Right renal cortex interstitium (tissue), 3 donors: ENCODE data around the gene RANGAP1. TPM values are rescaled to one million over a fixed set of nuclear protein-coding genes. Genes with fewer than 3 reads are reported as not detected.
"Not testable (repeated sequence)": the region's sequence is repeated elsewhere in the genome, so short reads cannot be mapped to it uniquely, and the experiment has no call there.

Experiments
- DNase-seq, 3 donors: peaks; one replicate each; pipeline ENCODE4 v3.0.0-alpha.2; 2013; ENCODE audit warnings: low read depth in 3 of 3, low spot score in 2 of 3
- polyA plus RNA-seq, 3 donors: library from polyadenylated mRNA; unstranded; fragments of 120-200 nt; gene quantifications; one replicate each; pipeline ENCODE4 v1.2.1, GENCODE V29; 2013; ENCODE audit not compliant: insufficient read length in 3 of 3

The RANGAP1 gene
- polyA plus RNA-seq, 3 donors: 45.4 to 51.1 (median 47.1) TPM

- peak in 1 of 3 donors; percentile 72 for DNase-seq
These were observed 15.4 kb upstream of the RANGAP1 start, which contains the start of gene ZC3H7B for GRCh38 chr22:41301085-41302020. Gene ZC3H7B (plus strand): TSS chr22:41301525. CDS start chr22:41320661, 19,136 bp downstream.

- DNase-seq: no peak
These were observed 14.7 kb upstream of the RANGAP1 start for GRCh38 chr22:41300661-41301060.

GRCh38 chr22:41296826-41297667 is 11.1 kb upstream of the RANGAP1 start:
- DNase-seq: no peak

- DNase-seq: not testable (repeated sequence)
These were observed 8.8 kb upstream of the RANGAP1 start for GRCh38 chr22:41294816-41295215.

GRCh38 chr22:41290262-41291221 is 4.6 kb upstream of the RANGAP1 start:
- DNase-seq: no peak

GRCh38 chr22:41289671-41290070 is 3.7 kb upstream of the RANGAP1 start:
- no peak for DNase-seq

- DNase-seq: no peak
These were observed 2.4 kb upstream of the RANGAP1 start for GRCh38 chr22:41288245-41288946.

GRCh38 chr22:41286639-41287091 is 678 bp upstream of the RANGAP1 start:
- DNase-seq: no peak

- DNase-seq: no peak
These were observed 557 bp downstream of the RANGAP1 start for GRCh38 chr22:41285441-41285819.

- DNase-seq: no peak
These were observed 1.5 kb downstream of the RANGAP1 start for GRCh38 chr22:41284465-41284864.

- DNase-seq: no peak
These were observed 5.1 kb downstream of the RANGAP1 start for GRCh38 chr22:41280854-41281253.

GRCh38 chr22:41280065-41280464 is 5.9 kb downstream of the RANGAP1 start:
- DNase-seq: no peak

- DNase-seq: no peak
These were observed 11.1 kb downstream of the RANGAP1 start for GRCh38 chr22:41274856-41275255.

GRCh38 chr22:41273128-41273527 is 12.9 kb downstream of the RANGAP1 start:
- DNase-seq: no peak

GRCh38 chr22:41271787-41272186 is 14.2 kb downstream of the RANGAP1 start:
- DNase-seq: no peak

- no peak for DNase-seq
These were observed 18.0 kb downstream of the RANGAP1 start for GRCh38 chr22:41267958-41268357.

- DNase-seq: no peak
These were observed 21.5 kb downstream of the RANGAP1 start for GRCh38 chr22:41264408-41264941.

- no peak for DNase-seq
These were observed 22.3 kb downstream of the RANGAP1 start for GRCh38 chr22:41263704-41264103.

- DNase-seq: no peak
These were observed 23.7 kb downstream of the RANGAP1 start for GRCh38 chr22:41262250-41262765.
